Stimulated activated CD4-positive, alpha-beta T cell treated with anti-CD3 and anti-CD28 coated beads, Interleukin-15, amount 100 ng/mL, for 48 hours (primary cell): ENCODE results near the gene PAQR9.

Source experiments
- DNase-seq, 2 donors: peaks; one replicate each; pipeline ENCODE4 v3.0.0-alpha.2; 2020; ENCODE audit warnings: low read depth in 2 of 2

The PAQR9 gene

GRCh38 chr3:142915636-142916035, 47.8 kb downstream of the PAQR9 start:
- no peak for DNase-seq

GRCh38 chr3:142914286-142914811, 49.1 kb downstream of the PAQR9 start:
- DNase-seq, result no peak

- no peak for DNase-seq
Measured at GRCh38 chr3:142913432-142913831, 50.0 kb downstream of the PAQR9 start.

- DNase-seq, result no peak
Measured at GRCh38 chr3:142912402-142913172, 50.9 kb downstream of the PAQR9 start.
